HG02798 (cell line): ENCODE data around the gene RADIL.
A peak's percentile ranks its signal among the peaks of the same experiment; 100 is the strongest.

Source experiments
- ATAC-seq: cut with Tn5 transposase; IDR thresholded peaks from one replicate; pipeline ENCODE4 v1.9.1; 2021; ENCODE audit warnings: mild to moderate bottlenecking; ENCODE audit not compliant: unreplicated experiment, poor library complexity

RADIL gene

GRCh38 chr7:4763091-4763793 lies 120.3 kb downstream of the RADIL start:
- no peak for ATAC-seq

- no peak for ATAC-seq
These were observed 121.1 kb downstream of the RADIL start for GRCh38 chr7:4762121-4763055.

- no peak for ATAC-seq
These were observed 122.6 kb downstream of the RADIL start for GRCh38 chr7:4760952-4761351.

GRCh38 chr7:4759211-4759610 lies 124.3 kb downstream of the RADIL start:
- no peak for ATAC-seq

- no peak for ATAC-seq
These were observed 124.7 kb downstream of the RADIL start for GRCh38 chr7:4758791-4759190.

GRCh38 chr7:4758111-4758510 lies 125.4 kb downstream of the RADIL start:
- no peak for ATAC-seq

GRCh38 chr7:4755045-4755444 lies 128.5 kb downstream of the RADIL start:
- ATAC-seq = no peak

- ATAC-seq = no peak
These were observed 129.0 kb downstream of the RADIL start for GRCh38 chr7:4754433-4755010.

- ATAC-seq = peak; percentile 86
These were observed 129.7 kb downstream of the RADIL start for GRCh38 chr7:4753598-4754432.

- no peak for ATAC-seq
These were observed 132.0 kb downstream of the RADIL start for GRCh38 chr7:4751398-4751947.

- no peak for ATAC-seq
These were observed 133.7 kb downstream of the RADIL start for GRCh38 chr7:4749798-4750197.

GRCh38 chr7:4749363-4749762 lies 134.2 kb downstream of the RADIL start:
- ATAC-seq = no peak
